ENCODE measurements around the gene C17orf113.
"Not testable (repeated sequence)": the region's sequence is repeated elsewhere in the genome, so short reads cannot be mapped to it uniquely, and the experiment has no call there.

The C17orf113 gene

DNA sequence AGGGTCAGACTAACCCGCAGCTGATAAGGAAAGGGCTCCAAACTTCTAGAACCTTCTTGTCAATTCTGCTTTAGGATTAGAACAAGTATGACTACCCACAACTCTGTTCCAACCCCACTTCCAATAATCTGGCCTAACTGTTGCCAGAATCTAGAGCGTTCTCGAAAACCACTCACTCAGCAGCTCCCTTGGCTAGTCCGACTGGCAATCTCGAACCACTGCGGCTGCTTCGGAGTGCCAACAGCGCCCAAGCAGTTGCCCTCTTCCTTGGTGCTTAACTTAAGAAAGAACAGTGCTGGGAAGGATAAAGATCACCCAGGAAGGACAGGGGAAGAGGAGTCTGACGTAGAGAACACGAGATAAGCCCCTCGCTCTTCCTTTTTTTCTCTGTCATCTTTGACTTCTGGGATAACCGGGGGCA, 34.0 kb downstream of the C17orf113 start:
- FAIRE-seq, result no peak

DNA sequence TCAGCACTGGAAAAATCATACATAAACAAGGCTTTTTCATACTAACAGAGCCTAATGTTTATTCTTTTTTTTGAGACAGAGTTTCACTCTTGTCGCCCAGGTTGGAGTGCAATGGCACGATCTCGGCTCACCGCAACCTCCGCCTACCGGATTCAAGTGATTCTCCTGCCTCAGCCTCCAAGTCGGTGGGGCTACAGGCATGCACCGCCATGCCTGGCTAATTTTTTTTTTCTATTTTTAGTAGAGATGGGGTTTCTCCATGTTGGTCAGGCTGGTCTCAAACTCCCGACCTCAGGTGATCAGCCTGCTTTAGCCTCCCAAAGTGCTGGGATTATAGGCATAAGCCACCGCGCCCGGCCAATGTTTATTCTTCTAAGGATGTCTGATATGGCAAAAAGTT, 36.7 kb downstream of the C17orf113 start:
- FAIRE-seq, result not testable (repeated sequence)

DNA sequence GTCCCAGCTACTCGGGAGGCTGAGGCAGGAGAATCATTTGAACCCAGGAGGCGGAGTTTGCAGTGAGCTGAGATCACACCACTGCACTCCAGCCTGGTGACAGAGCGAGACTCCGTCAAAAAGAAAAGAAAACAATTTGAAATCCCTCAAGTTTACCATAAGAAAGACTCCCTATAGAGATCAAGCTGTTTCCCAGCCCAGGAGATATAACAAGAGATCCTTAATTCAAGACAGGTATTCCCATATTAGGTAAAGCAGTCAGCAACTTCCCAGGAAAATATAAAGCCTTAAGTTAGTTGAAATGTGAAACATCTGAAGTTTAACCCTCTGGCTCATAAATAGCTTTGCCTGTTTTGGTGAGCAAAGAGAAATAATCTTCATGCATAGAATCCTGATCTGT, 38.0 kb downstream of the C17orf113 start:
- not testable (repeated sequence) for FAIRE-seq

DNA sequence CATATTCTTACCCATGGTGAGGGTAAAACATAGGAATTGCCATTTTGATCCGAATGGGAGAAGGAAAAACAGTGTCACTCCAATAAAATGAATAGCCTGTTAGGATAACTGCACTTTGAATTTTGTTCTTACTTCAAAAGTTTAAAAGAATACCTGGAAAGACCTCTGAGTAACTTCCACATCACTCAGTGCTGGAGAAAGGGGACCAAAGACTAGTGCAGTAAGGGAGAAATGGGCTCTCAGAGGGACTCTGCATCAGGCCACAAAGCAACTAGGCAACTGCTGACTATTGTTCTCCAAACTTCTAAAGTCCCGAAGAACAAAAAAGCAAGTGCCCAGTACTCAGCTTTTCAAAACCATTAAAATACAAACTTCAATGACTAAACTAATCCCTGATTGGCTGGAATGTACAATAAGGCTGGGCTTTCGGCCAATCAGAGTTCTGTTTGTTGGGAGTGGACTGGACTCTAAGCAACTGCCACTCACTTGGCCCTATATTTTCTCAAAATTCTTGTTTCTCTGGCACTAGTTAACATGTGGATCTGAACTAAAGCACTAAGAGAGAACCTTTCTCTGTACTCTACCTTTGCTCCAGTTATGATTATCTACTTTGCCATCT, 39.4 kb downstream of the C17orf113 start:
- no peak for FAIRE-seq

GRCh38 chr17:42010266-42010680, 40.1 kb downstream of the C17orf113 start:
- FAIRE-seq, result not testable (repeated sequence)

DNA sequence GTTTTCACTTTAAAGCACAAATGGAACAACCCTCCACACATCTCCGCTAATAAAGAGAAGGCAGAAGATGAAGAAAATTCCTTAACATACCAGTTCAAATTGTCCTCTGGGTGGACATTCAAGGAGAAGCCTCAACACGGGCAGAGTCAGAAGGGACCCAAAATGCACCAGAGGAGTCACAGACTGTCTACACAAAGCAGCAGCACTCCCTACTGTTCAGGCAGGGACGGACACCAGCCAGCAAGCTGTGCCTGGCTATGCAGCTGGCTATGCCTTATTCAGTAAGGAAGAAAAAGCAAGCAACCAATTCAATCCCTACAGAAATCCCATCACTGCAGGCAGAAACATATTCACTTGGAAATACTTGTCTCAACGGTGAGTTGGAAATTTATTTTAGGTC, 41.2 kb downstream of the C17orf113 start:
- no peak for FAIRE-seq

- FAIRE-seq, result no peak
These were observed 45.2 kb downstream of the C17orf113 start for GRCh38 chr17:42005166-42005565.

GRCh38 chr17:42002792-42003301, 47.6 kb downstream of the C17orf113 start:
- no peak for FAIRE-seq

- no peak for FAIRE-seq
These were observed 48.1 kb downstream of the C17orf113 start for GRCh38 chr17:42002175-42002791.

DNA sequence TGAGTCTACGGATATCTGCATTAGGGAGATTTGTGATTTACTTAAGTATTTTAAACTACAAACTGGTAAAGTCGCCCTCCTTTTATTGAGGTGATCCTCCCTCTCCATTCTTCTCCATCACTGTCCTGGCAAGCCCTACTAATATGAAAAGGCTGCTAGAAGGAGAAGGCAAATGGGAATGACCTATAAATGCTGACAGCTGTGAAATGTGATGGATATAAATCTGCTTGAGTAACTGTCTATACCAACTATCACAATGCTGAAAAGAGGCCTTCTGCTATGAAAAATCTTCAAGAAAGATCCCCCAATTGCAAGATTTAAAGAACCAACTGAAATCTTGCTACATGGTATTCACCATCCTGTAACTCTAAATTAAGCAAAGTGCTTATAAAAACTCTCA, 48.7 kb downstream of the C17orf113 start:
- no peak for FAIRE-seq

DNA sequence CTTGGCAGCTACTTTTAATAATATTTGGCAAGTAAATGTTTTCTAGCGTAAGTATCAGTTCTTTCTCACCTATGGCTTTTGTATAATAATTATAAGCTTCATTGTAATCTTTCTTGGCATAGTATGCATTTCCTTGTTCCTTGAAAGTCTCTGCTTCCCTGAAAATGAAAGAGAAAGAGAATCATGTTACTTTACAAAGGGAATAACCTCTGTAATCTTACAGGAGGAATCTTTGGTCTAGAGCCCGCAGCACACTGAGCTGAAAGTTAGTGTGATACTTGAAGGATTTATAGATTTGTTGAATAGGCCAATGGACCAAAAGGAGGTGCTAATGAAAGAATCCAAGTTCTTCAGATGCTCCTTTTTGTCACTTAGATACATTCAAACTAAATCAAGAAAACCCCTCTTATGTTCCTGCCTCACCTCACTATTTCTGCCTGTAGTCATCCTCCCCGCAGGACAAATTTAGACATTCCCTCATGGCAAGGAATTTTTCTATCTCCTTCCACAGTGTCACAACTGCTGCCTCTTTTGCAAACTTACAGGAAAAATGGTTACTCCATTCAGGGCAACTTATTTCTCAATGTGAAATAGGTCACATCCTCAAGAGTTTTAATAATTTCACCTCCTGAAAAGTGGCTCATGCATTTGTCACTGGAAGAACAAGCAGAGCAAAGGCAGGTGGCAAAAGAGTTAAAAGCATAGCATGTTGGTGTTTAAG, 49.8 kb downstream of the C17orf113 start:
- FAIRE-seq, result no peak

DNA sequence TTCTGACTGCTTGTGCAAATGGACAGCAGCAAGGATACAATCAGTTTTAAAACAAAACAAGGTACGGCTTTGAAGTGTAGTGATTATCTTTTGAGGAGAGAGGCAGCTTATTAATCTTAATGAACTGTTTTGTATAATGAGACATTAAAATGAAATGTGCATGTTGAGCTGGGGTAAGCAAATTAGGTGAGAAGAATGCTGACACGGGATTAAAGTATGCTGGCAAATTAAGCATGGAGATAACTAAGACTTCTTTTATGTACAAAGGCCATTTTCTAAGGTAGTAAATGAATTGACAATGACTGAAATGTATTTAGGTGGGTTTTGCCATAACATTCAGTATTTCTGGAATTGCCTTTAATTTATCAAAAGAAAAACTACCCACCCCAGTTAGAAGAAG, 51.9 kb downstream of the C17orf113 start:
- no peak for FAIRE-seq

- FAIRE-seq, result no peak
These were observed 53.6 kb downstream of the C17orf113 start for GRCh38 chr17:41996855-41997164.

- no peak for FAIRE-seq
These were observed 57.8 kb downstream of the C17orf113 start for GRCh38 chr17:41992576-41992975.

DNA sequence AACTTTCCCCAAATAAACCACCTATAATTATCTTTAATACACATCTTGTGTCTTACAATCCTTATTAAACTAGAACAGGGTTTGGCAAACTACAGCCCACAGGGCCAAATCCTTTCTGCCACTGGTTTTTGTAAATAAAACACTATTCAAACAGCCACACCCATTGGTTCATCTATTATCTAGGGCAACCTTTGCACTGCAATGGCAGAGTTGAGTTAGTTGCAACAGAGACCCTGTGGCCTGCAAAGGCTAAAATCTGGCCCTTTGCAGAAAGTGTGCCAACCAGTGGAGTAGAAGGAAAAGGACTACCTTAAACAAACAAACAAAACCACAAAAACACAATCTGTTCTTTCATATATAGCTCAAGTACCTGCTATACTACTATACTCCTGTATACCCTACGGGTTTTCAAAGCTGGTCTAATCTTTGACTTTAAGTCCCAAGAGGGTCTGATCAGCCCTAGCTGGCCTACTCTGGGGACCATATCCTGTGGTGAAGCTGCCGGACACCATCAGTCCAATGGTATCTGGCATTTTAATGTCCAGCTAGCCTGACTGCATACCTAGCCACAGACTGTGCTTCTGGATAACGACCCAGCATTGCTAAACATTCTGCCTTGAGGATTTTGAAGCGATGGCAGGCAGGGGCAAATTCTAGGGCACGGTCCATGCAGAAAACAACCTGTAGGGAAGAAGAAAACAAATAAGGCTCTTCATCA, 60.5 kb downstream of the C17orf113 start:
- FAIRE-seq, result no peak

DNA sequence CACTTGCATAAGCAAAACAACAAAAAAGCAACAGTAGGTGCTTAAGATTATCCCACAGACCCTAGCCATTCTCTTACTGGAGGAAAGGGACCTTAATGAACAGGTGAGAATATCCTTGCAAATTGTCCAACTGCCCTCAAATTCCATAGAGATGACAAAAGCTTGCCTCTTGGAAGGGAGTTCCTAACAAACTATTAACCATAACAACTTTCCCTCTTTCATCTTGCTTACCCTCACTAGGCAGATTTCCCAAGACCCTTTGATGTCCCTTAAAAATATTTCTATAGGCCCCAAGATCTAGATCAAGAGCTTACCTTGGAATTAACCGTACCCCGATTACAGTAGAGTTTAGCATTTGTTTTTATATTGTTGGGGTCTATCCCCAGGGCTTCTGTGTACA, 62.0 kb downstream of the C17orf113 start:
- no peak for FAIRE-seq
